Measurements from ENCODE around the gene KCNJ4.

KCNJ4 gene

DNA sequence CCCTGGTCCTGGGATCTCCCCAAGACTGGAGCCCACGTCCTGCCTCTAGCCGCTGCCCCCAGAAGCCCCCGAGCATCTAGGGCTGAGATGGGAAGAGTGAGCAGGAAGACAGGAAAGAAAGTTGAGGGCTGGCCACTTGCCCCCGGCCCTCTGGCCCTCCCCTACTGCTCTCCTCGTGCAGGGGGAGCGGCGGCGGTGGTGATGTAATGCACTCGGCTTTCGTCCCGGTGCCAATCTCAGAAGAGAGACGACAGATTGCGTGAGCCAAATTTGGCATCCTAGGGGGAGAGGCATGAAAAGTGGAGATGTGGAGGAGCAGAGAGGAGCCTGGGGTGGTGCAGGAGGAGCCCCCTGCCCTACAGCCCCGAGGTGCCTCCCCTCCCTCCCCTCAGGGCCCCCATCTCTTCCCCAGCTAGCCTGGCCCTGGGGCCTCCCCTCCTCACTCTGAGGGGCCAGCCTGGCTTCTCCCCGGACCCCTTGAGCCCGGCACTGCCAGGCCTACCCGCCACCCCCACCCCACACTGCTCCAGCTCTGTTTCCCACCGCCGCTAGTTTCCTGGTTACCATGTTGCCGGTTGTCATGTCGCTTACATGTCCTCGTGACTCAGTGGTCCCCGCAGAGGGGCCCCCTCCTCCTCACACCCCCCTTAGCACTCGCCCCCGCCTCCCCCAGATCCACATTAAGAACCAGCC is 2.5 kb downstream of the KCNJ4 start:
- Mint-ChIP-seq H3K4me1 (peaks cover 16% of the 10 kb centered on the region), H3K27me3 (peaks cover 89% of the 10 kb centered on the region), H3K9me3 (no peaks in the 10 kb centered on the region), H3K27ac (no peak overlapping the region), H3K36me3 (no peaks in the 10 kb centered on the region), H3K4me3 (no peak overlapping the region)
- CTCF ChIA-PET, result no interaction called here
- DNase-seq, result no peak

DNA sequence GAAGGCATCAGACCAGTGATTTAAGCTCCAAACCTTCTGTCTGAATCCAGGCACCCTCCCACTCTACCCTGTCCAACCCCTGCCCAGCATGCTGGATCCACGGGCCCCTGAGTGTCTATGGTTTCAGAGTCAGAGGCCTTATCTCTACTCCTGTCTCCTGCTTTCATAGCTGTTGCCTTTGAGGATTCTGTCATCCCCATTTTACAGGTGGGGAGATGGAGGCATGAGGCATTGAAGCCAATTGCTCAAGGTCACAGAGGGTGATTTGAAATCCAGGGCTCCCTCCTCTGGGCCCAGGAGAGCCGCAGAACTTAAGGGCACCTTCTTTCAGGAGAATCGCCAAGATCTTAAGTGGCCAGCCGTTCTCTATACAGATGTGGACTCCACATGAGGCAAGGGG is 3.1 kb downstream of the KCNJ4 start:
- Mint-ChIP-seq H3K27ac (no peak overlapping the region), H3K27me3 (peaks cover 86% of the 10 kb centered on the region), H3K9me3 (no peaks in the 10 kb centered on the region), H3K4me1 (peaks cover 14% of the 10 kb centered on the region), H3K4me3 (no peak overlapping the region), H3K36me3 (no peaks in the 10 kb centered on the region)
- DNase-seq, result no peak
- CTCF ChIA-PET, result interaction anchor here (0.8 kb wide), 1 partner anchor 588 kb away, joined by 3 read pairs; no protein-coding TSS in a partner anchor

DNA sequence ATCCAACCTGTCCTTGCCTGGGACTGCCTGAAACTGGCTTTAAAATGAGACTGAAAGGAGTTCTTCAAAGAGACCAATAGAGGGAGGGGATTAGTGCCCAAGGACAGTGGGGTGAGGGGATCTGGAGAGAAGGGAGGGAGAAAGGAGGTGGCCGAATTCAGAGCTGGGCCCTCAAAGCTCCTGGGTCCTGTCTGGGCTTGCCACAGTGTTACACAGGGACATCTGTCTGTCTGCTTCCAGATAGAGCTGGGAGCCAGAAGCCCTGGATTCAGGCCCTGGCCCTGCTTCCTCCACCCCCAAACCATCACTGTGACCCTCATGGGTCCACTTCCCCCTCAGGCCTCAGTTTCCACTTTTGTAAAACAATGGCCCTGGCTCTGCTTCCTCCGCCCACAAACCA is 3.6 kb downstream of the KCNJ4 start:
- CTCF ChIA-PET, result interaction anchor here (0.8 kb wide), 1 partner anchor 588 kb away, joined by 3 read pairs; no protein-coding TSS in a partner anchor
- no peaks in the 10 kb centered on the region for H3K9me3 Mint-ChIP-seq
- DNase-seq, result no peak
- no peak overlapping the region for H3K27ac Mint-ChIP-seq
- H3K36me3 Mint-ChIP-seq, result no peaks in the 10 kb centered on the region
- no peak overlapping the region for H3K4me3 Mint-ChIP-seq
- H3K4me1 Mint-ChIP-seq, result peaks cover 10% of the 10 kb centered on the region
- H3K27me3 Mint-ChIP-seq, result peaks cover 83% of the 10 kb centered on the region

DNA sequence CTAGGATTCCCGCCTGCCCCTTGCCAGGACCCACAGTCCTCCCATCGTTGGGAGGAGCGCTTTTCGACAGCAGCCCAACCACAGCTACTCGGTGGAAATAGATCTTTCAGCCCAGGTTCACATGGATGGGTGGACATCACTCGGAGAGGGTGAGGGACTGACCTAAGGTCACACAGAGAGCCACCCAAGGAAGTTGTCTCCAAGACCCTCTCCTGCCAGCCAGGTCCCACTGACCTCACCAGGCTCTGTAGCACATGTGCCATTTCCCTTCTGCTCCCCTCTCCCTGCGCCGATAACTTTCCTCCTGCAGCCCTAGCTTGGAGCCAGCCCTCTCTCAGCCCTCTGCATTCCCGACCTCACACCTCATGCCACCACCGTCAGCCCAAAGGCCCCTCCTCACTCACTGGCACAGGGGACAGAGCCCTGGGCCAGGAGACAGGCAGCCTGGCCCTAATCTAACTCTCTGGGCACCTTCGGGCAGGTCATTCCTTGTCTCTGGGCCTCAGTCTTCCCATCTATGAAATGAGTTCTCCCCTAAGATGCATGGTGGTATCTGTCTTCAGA is 4.7 kb downstream of the KCNJ4 start:
- DNase-seq, result no peak
- Mint-ChIP-seq H3K4me3 (no peak overlapping the region), H3K27ac (no peak overlapping the region), H3K9me3 (no peaks in the 10 kb centered on the region), H3K27me3 (peaks cover 78% of the 10 kb centered on the region), H3K4me1 (peaks cover 7% of the 10 kb centered on the region), H3K36me3 (no peaks in the 10 kb centered on the region)
- CTCF ChIA-PET, result no interaction called here

DNA sequence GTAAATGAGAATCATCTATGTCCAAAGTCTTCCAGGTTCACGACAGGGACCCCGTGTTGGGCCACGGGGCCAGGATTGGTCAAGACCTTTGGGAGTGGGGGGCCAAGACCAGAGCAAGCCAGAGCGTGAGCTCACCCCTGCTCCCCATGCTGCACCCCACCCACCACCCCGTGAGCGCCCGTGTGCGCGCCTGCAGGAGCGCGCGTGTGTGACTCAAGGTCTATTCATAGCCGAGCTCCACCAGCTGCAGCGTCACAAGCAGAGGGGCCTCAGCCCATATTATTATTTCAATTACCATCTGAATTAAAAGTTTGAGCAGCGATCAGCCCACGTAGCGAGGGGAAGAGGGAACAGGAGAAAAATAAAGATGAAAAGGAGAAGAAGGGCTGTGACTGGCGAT is 5.2 kb downstream of the KCNJ4 start:
- no peaks in the 10 kb centered on the region for H3K36me3 Mint-ChIP-seq
- no peak for DNase-seq
- peaks cover 80% of the 10 kb centered on the region for H3K27me3 Mint-ChIP-seq
- CTCF ChIA-PET, result no interaction called here
- no peak overlapping the region for H3K4me3 Mint-ChIP-seq
- peaks cover 7% of the 10 kb centered on the region for H3K4me1 Mint-ChIP-seq
- H3K27ac Mint-ChIP-seq, result no peak overlapping the region
- no peaks in the 10 kb centered on the region for H3K9me3 Mint-ChIP-seq

DNA sequence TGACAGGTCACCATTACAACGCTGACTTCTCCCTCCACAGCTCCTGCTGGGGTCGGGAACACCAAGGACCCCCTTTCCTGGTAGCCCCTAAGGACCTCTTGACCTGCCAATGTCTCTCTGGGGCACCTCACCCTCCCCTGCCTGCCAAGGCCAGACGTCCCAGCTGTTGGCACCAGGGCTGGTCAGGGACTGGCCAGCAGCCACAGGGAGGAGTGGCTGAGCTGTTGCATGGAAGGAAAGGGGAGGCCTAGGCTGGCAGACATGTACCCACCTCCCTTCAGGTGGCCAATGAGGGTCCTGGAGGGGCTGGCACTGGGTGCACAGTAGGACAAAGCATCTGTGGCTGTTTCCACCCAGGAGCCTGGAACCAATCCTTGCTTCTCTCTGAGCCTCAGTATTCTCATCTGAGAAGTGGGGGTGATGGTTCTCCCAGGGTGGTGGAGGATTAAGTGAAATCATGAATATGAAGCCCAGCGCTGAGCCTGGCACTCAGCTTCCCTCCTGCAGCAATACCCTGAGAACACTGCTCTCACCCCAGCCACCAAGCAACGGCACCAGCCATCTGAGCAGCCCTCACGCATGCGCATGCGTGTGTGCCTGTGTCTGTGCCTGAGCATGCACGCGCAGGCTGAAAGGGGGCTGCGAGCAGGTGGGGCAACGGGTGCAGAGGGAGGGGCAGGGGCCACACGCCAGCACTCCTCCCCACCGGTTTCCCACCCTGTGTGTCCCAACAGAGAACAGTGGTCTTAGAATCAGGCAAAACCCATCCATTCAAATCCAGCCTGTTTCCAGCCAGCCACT is 5.9 kb downstream of the KCNJ4 start:
- H3K27me3 Mint-ChIP-seq, result peaks cover 80% of the 10 kb centered on the region
- no peaks in the 10 kb centered on the region for H3K36me3 Mint-ChIP-seq
- no peak for DNase-seq
- H3K9me3 Mint-ChIP-seq, result no peaks in the 10 kb centered on the region
- no peak overlapping the region for H3K27ac Mint-ChIP-seq
- H3K4me3 Mint-ChIP-seq, result no peak overlapping the region
- CTCF ChIA-PET, result interaction anchor here (1.1 kb wide), 1 partner anchor 14 kb away, joined by 3 read pairs; no protein-coding TSS in a partner anchor
- H3K4me1 Mint-ChIP-seq, result peaks cover 3% of the 10 kb centered on the region

DNA sequence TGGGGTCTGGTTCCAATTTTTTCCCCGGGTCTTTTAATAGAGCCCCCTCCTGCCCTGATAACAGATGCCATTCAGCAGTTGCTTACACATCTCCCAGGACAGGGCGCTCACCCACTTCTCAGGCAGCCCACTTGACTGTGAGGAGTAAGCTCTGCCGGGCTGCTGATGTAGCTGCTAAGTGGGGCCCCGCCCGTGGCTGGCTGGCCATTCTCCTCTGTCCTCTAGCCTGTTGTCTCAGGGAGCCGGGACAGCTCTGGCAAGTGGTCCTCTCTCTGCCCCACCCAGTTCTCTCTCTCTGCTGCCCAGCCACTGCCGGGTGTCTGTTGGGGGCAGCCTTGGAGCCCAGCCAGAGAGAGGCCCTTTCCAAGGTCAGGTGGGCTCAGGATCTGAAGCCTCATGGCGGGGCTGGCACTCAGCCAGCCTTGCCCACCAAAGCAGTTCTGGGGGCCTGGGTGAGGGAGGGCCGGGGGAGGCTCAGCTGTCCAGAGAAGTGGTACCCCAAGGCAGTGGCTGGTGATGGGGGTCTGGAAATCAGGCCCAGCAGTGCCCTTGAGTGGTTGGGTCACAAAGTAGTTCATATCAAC is 8.9 kb downstream of the KCNJ4 start:
- CTCF ChIA-PET, result no interaction called here
- H3K27ac Mint-ChIP-seq, result no peak overlapping the region
- no peak overlapping the region for H3K4me3 Mint-ChIP-seq
- no peaks in the 10 kb centered on the region for H3K36me3 Mint-ChIP-seq
- no peak for DNase-seq
- no peaks in the 10 kb centered on the region for H3K4me1 Mint-ChIP-seq
- H3K27me3 Mint-ChIP-seq, result peaks cover 68% of the 10 kb centered on the region
- H3K9me3 Mint-ChIP-seq, result no peaks in the 10 kb centered on the region

DNA sequence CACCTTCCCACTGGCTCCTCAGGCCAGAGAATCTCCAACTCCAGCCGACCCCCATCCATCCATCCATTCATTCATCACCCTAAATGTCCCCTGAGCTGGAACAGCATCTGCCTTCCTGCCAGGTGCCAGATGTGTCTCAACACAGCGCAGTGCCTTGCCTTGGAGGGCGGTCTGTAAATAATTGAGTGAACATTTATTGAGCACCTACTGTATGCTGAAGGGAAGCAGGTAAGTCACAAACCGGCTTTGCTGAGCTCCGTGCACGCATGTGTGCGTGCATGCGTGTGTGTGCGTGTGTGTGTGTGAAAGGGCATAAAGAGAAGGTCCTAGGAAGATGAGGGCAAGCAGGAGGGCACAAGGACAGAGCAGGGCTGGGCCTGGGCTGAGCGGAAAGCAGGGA is 10.2 kb downstream of the KCNJ4 start:
- no peaks in the 10 kb centered on the region for H3K9me3 Mint-ChIP-seq
- H3K27ac Mint-ChIP-seq, result no peak overlapping the region
- peaks cover 62% of the 10 kb centered on the region for H3K27me3 Mint-ChIP-seq
- H3K36me3 Mint-ChIP-seq, result no peaks in the 10 kb centered on the region
- no peaks in the 10 kb centered on the region for H3K4me1 Mint-ChIP-seq
- H3K4me3 Mint-ChIP-seq, result no peak overlapping the region
- CTCF ChIA-PET, result no interaction called here
- DNase-seq, result no peak

DNA sequence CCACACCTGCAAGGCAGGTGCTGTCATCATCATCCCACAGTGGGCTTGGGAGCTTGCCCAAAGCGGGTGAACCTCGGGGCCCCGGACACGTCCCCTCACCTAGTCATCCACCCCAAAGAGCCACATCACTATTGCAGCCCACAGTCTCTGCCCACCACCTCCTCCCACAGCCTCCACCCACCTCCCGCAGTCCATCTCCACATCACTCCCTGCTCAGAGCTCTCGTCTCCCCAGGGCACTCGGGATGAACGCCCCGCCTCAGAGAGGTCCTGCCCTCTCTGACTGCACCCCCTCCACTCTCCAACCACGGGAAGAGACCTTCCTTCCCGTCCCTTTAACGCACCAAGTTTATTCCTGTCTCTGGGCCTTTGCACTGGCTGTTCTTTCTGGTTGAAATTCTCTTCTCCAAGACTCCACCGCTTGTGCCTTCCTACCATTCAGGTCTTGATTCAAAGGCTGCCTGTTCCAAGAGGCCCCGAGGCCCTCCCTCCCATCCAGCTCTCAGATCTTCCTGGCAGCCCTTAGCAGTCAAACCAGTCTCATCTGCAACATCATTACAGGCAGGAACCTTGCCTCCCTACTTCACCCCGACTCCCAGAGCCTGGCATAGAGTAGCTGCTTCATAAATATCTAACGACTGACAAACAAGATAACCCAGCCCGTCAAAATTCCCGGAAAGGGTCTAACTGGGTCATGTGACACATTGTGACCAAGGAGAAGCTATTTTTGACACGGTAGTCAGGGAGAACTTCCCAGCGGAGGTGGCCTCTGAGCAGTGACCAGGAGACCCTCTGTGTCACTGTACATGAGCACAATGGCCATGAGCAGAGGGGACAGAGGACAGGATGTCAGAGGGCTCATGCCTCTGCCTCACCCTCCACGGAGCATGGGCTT is 11.1 kb downstream of the KCNJ4 start:
- no peak overlapping the region for H3K27ac Mint-ChIP-seq
- CTCF ChIA-PET, result no interaction called here
- H3K27me3 Mint-ChIP-seq, result peaks cover 53% of the 10 kb centered on the region

DNA sequence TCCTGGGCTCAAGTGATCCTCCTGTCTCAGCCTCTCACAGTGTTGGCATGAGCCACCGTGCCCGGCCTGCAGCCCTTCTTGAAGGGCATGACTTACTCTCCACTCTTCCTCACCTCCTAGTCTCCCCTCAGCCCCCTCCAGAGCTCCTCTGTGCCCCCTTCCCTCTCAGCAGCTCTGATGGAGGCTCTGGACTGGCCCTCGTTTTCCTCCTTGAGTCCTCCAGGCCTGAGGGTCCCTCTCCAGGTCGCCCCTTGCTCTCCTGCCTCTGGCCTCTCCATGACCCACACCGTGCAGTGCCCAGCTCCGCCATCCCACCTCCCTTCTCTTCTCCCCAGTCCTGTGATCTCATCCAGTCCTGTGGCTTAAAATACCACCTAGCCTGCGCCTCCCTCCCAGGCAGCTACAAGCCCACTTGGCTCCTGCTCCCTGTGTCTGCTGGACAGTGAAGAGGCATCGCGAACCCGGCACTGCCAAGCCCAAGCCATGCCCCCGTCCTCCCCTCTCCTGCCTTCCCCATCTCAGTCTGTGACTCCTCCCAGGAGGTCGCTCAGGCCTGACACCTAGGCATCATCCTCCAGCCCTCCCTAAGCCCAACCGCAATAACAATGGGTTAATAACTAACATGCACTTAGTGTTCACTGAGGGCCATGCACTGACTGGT is 11.9 kb downstream of the KCNJ4 start:
- no peaks in the 10 kb centered on the region for H3K4me1 Mint-ChIP-seq
- H3K36me3 Mint-ChIP-seq, result no peaks in the 10 kb centered on the region
- H3K27ac Mint-ChIP-seq, result no peak overlapping the region
- H3K4me3 Mint-ChIP-seq, result no peak overlapping the region
- CTCF ChIA-PET, result no interaction called here
- H3K9me3 Mint-ChIP-seq, result no peaks in the 10 kb centered on the region
- no peak for DNase-seq
- H3K27me3 Mint-ChIP-seq, result peaks cover 53% of the 10 kb centered on the region

More for the DNA sequence above, 11.1 kb downstream of the KCNJ4 start:
- no peak for DNase-seq
- H3K4me1 Mint-ChIP-seq, result no peaks in the 10 kb centered on the region
- no peaks in the 10 kb centered on the region for H3K36me3 Mint-ChIP-seq
- no peak overlapping the region for H3K4me3 Mint-ChIP-seq
- no peaks in the 10 kb centered on the region for H3K9me3 Mint-ChIP-seq

DNA sequence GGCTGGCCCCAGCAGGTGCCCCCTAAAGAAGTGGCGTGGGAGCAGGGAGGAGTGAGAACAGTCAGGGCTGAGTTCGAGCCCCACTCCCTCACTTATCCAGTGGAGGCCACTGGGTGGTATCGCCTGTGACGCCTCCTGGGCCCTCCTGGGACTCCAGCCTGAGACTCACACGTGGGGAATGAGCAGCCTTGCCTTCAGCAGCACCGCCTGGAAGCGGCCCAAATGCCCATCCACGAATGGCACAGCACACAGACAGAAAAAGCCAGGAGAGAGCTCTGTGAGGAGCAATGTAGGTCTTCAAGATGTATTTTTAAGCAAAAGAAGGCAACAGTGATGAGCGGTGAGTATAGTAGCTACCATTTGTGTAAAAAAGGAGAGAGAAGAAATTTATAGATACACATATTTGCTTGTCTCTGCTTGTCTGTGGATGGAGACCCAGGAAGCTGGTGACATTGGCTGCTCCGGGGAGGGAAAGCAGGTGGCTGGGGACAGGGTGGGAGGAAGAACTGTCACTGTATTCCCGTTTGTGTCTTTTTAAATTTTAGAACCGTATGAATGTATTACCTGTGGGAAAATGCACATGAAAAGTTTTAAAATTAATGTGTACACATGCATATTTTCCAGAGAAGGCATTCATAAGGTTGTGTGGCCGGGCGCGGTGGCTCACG is 13.2 kb downstream of the KCNJ4 start:
- no peak overlapping the region for H3K4me3 Mint-ChIP-seq
- CTCF ChIA-PET, result no interaction called here
- no peaks in the 10 kb centered on the region for H3K9me3 Mint-ChIP-seq
- no peaks in the 10 kb centered on the region for H3K4me1 Mint-ChIP-seq
- DNase-seq, result no peak
- no peaks in the 10 kb centered on the region for H3K36me3 Mint-ChIP-seq
- H3K27me3 Mint-ChIP-seq, result peaks cover 50% of the 10 kb centered on the region
- H3K27ac Mint-ChIP-seq, result no peak overlapping the region

DNA sequence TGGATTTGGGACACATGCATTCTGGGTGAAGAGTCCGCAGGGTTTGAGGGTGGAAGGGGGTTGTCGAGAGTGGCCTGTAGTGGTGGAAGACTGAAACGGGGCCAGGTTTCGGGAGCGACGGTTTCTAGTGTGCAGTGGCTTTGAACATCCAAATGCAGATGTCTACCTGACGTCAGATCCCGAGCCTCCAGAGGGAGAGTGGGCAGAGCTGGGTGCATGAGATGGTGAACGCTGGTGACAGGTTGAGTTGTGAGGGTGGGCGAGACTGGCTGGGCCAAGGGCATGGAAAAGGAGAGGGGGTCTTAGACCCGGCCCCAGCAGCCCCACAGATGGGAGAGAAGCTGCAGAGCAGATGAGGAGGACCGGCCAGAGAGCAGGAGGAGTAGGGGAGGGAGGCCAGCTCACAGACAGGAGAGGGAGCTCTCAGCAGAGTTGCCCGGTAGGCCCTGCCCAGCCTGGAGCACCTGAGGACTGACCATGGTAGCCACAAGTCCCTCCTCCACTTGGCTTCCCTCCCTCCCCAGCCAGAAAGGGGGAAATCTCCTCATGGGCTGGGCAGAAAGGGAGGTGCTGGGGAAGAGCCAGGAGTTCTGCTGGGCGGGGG is 14.2 kb downstream of the KCNJ4 start:
- CTCF ChIA-PET, result no interaction called here
- peaks cover 53% of the 10 kb centered on the region for H3K27me3 Mint-ChIP-seq
- H3K36me3 Mint-ChIP-seq, result no peaks in the 10 kb centered on the region
- no peaks in the 10 kb centered on the region for H3K9me3 Mint-ChIP-seq
- H3K4me1 Mint-ChIP-seq, result no peaks in the 10 kb centered on the region
- H3K27ac Mint-ChIP-seq, result no peak overlapping the region
- no peak for DNase-seq
- no peak overlapping the region for H3K4me3 Mint-ChIP-seq

DNA sequence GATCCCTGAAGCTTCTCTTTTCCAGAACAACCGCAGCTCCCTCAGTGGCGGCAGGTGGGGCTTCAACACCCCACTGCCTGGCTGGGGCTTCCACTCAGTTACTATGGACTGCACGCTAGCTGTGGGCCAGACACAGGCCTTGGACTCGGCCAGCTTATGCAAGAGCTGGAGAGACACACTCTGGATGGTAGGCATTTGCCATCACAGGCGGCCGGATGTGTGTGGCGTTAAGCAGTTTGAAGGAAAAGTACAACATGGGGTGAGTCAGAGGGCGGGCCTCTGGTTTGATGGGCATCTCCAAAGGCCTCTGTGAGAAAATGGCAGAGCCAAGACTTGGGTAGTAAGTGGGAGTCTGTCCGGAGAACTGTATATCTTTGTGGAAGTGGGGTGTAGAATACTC is 17.6 kb downstream of the KCNJ4 start:
- CTCF ChIA-PET, result no interaction called here
- no peak for DNase-seq
- Mint-ChIP-seq H3K27ac (no peak overlapping the region), H3K4me1 (no peaks in the 10 kb centered on the region), H3K4me3 (no peak overlapping the region), H3K36me3 (no peaks in the 10 kb centered on the region), H3K9me3 (no peaks in the 10 kb centered on the region), H3K27me3 (peaks cover 48% of the 10 kb centered on the region)
